DOHH2 (cell line): ENCODE measurements around the gene CATSPER4.

ENCODE experiments used
- H3F3A ChIP-seq: fragments of 200-600 bp; sonication (generic), shearing (Covaris generic); 2 replicates; pipeline ENCODE4 v1.6.0; 2016; ENCODE audit warnings: antibody characterized with exemption, mild to moderate bottlenecking; ENCODE audit not compliant: control insufficient read depth, insufficient read depth
- H3K27ac ChIP-seq: fragments of 200-600 bp; sonication (generic); 2 replicates; pipeline ENCODE4 v1.5.1; 2014; ENCODE audit warnings: low read depth, mild to moderate bottlenecking, low read length, moderate library complexity
- H3K27me3 ChIP-seq: fragments of 200-600 bp; sonication (generic); 2 replicates; pipeline ENCODE4 v1.6.1; 2014; ENCODE audit warnings: mild to moderate bottlenecking, low read length, mixed read lengths; ENCODE audit not compliant: control insufficient read depth
- H3K36me3 ChIP-seq: fragments of 200-600 bp; sonication (generic); 2 replicates; pipeline ENCODE4 v1.6.1; 2014; ENCODE audit warnings: mild to moderate bottlenecking, low read length, moderate library complexity, mixed read lengths; ENCODE audit not compliant: control insufficient read depth
- H3K4me1 ChIP-seq: fragments of 200-600 bp; sonication (generic); 2 replicates; pipeline ENCODE4 v1.6.1; 2014; ENCODE audit warnings: mild to moderate bottlenecking, low read length, mixed read lengths; ENCODE audit not compliant: control insufficient read depth
- H3K4me2 ChIP-seq: fragments of 200-600 bp; sonication (generic); 2 replicates; pipeline ENCODE4 v1.6.0; 2014; ENCODE audit warnings: mild to moderate bottlenecking, low read length, moderate library complexity
- H3K4me3 ChIP-seq: fragments of 200-600 bp; sonication (generic); 2 replicates; pipeline ENCODE4 v1.5.1; 2014; ENCODE audit warnings: mild to moderate bottlenecking, low read length, mixed read lengths
- H3K79me2 ChIP-seq: fragments of 200-600 bp; sonication (generic); 2 replicates; pipeline ENCODE4 v1.6.1; 2014; ENCODE audit warnings: mild to moderate bottlenecking, low read length, mixed read lengths; ENCODE audit not compliant: control insufficient read depth
- H3K9me2 ChIP-seq: fragments of 200-600 bp; sonication (generic); replicated peaks from 2 replicates; pipeline ENCODE4 v1.6.1; 2014; ENCODE audit warnings: mild to moderate bottlenecking, low read length, mixed read lengths; ENCODE audit not compliant: control insufficient read depth
- H3K9me3 ChIP-seq: fragments of 200-600 bp; sonication (generic); 2 replicates; pipeline ENCODE4 v1.6.1; 2014; ENCODE audit warnings: antibody characterized with exemption, low read length, mixed read lengths; ENCODE audit not compliant: control insufficient read depth, insufficient read depth
- H4K20me1 ChIP-seq: fragments of 200-600 bp; sonication (generic); 2 replicates; pipeline ENCODE4 v1.6.0; 2014; ENCODE audit warnings: low read depth, mild to moderate bottlenecking, antibody characterized with exemption, low read length, moderate library complexity; ENCODE audit not compliant: control insufficient read depth, insufficient read depth
- EZH2phosphoT487 ChIP-seq: fragments of 200-600 bp; sonication (generic); IDR thresholded peaks from 2 replicates; pipeline ENCODE4 v1.6.1; 2017; ENCODE audit warnings: borderline replicate concordance, mild to moderate bottlenecking, antibody characterized with exemption, low read length, moderate library complexity, mixed read lengths
- TF ChIP-seq, protein P1 (sequence below): fragments of 200-600 bp; sonication (generic); IDR thresholded peaks from one replicate; pipeline ENCODE4 v1.5.1; 2014; ENCODE audit warnings: antibody characterized with exemption, mild to moderate bottlenecking, low read depth, low read length; ENCODE audit not compliant: poor library complexity, severe bottlenecking

Gene CATSPER4

DNA sequence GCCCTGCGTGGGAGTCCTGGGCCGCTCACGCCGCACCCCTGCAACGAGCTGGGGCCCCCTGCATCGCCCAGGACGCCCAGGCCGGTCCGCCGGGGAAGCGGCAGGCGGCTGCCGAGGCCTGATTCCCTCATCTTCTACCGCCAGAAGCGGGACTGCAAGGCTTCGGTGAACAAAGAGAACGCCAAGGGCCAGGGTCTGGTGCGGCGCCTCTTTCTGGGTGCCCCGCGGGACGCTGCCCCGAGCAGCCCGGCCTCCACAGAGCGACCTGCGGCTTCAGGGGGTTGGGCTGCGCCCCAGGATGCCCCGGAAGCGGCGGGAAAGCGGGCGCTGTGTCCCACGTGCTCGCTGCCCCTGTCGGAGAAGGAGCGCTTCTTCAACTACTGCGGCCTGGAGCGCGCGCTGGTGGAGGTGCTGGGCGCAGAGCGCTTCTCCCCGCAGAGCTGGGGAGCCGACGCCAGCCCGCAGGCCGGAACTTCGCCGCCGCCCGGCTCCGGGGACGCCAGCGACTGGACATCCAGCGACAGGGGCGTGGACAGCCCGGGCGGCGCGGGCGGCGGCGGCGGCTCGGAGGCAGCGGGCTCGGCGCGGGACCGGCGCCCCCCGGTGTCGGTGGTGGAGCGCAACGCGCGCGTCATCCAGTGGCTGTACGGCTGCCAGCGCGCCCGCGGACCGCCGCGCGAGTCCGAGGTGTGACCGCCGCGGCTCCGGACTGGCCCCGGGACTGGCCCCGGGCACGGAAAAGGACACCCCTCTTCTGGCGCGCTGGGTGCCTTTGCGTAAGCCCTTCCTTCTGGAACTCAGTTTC lies 28.8 kb upstream of the CATSPER4 start:
- H3K27me3 ChIP-seq: peaks cover 49% of the 10 kb centered on the region
- peak overlapping the region; percentile 4; the same call in 1 of the 2 replicates for H3K4me3 ChIP-seq
- H3K79me2 ChIP-seq: no peaks in the 10 kb centered on the region
- H3K27ac ChIP-seq: no peak overlapping the region
- H4K20me1 ChIP-seq: no peaks in the 10 kb centered on the region
- H3K4me2 ChIP-seq: peak overlapping the region; percentile 31
- H3K9me2 ChIP-seq: no peaks in the 10 kb centered on the region
- no peaks in the 10 kb centered on the region for H3K9me3 ChIP-seq
- H3K36me3 ChIP-seq: no peaks in the 10 kb centered on the region
- H3K4me1 ChIP-seq: peaks cover 22% of the 10 kb centered on the region
- H3F3A ChIP-seq: no peaks in the 10 kb centered on the region
- TF ChIP-seq EZH2phosphoT487: no peak
- TF ChIP-seq, protein P1, sequence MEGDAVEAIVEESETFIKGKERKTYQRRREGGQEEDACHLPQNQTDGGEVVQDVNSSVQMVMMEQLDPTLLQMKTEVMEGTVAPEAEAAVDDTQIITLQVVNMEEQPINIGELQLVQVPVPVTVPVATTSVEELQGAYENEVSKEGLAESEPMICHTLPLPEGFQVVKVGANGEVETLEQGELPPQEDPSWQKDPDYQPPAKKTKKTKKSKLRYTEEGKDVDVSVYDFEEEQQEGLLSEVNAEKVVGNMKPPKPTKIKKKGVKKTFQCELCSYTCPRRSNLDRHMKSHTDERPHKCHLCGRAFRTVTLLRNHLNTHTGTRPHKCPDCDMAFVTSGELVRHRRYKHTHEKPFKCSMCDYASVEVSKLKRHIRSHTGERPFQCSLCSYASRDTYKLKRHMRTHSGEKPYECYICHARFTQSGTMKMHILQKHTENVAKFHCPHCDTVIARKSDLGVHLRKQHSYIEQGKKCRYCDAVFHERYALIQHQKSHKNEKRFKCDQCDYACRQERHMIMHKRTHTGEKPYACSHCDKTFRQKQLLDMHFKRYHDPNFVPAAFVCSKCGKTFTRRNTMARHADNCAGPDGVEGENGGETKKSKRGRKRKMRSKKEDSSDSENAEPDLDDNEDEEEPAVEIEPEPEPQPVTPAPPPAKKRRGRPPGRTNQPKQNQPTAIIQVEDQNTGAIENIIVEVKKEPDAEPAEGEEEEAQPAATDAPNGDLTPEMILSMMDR: peak; percentile 16

DNA sequence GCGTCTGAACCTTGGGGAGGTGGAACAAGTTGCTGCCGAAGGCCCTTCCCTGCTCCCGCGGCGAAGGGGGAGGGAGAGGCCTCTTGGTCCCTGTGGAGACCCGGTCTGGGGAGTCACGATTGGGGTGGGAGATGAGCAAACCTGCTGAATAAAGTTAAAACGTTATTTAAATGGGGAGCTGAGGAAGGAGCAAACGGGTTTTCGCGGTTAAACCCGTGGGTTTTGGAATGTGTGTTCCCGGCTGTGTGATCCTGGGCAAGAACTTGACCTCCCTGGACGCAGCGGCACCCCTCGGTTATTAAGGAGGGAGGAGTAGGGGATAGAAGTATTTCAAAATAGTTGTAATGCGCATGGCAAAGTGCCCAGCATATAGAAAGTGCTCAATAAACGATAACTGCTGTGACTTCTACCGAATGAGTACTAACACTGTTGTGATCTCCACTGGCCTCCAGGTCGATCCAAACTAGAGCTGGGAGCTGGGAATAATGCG lies 28.1 kb upstream of the CATSPER4 start:
- no peaks in the 10 kb centered on the region for H3K36me3 ChIP-seq
- no peaks in the 10 kb centered on the region for H4K20me1 ChIP-seq
- H3K4me2 ChIP-seq: peak overlapping the region; percentile 31
- peak overlapping the region; percentile 4; the same call in 1 of the 2 replicates for H3K4me3 ChIP-seq
- H3F3A ChIP-seq: no peaks in the 10 kb centered on the region
- no peaks in the 10 kb centered on the region for H3K9me2 ChIP-seq
- no peaks in the 10 kb centered on the region for H3K9me3 ChIP-seq
- no peak overlapping the region for H3K27ac ChIP-seq
- TF ChIP-seq EZH2phosphoT487: peak; percentile 58; the same call in 1 of the 2 replicates
- TF ChIP-seq, protein P1: no peak
- no peaks in the 10 kb centered on the region for H3K79me2 ChIP-seq
- peaks cover 49% of the 10 kb centered on the region for H3K27me3 ChIP-seq
- peaks cover 22% of the 10 kb centered on the region for H3K4me1 ChIP-seq

DNA sequence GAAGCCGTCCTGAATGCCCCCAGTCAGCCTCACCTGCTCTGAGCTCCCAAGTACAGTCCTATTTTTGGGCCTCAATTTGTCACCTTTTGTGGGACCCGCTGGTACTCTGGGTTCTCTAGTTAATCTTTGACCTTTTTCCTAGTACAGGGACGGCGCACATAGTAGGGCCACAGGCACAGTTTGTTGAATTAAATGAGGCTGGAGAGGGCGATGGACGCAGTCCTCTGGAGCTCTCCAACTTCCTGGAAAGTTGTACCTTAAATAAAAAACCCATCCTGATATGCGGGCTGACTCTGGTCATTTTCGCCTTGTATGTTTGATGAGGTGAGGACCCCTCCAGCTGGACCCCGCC lies 26.7 kb upstream of the CATSPER4 start:
- peak overlapping the region; percentile 42; the same call in 1 of the 2 replicates for H3K4me3 ChIP-seq
- peaks cover 43% of the 10 kb centered on the region for H3K27me3 ChIP-seq
- H3K36me3 ChIP-seq: no peaks in the 10 kb centered on the region
- no peaks in the 10 kb centered on the region for H4K20me1 ChIP-seq
- H3K9me2 ChIP-seq: no peaks in the 10 kb centered on the region
- TF ChIP-seq EZH2phosphoT487: no peak
- no peaks in the 10 kb centered on the region for H3F3A ChIP-seq
- no peaks in the 10 kb centered on the region for H3K9me3 ChIP-seq
- peak overlapping the region; percentile 56 for H3K4me2 ChIP-seq
- peaks cover 22% of the 10 kb centered on the region for H3K4me1 ChIP-seq
- H3K79me2 ChIP-seq: no peaks in the 10 kb centered on the region
- no peak overlapping the region for H3K27ac ChIP-seq
